Endothelial cell of hepatic sinusoid (primary cell): ENCODE measurements around the gene SIVA1.

Experiments used
- in situ Hi-C: cut with HindIII; loops from 2 replicates; pipeline ENCODE4 v1.10.0; 2017; ENCODE audit warnings: low sequenced_read_pairs

Gene SIVA1

DNA sequence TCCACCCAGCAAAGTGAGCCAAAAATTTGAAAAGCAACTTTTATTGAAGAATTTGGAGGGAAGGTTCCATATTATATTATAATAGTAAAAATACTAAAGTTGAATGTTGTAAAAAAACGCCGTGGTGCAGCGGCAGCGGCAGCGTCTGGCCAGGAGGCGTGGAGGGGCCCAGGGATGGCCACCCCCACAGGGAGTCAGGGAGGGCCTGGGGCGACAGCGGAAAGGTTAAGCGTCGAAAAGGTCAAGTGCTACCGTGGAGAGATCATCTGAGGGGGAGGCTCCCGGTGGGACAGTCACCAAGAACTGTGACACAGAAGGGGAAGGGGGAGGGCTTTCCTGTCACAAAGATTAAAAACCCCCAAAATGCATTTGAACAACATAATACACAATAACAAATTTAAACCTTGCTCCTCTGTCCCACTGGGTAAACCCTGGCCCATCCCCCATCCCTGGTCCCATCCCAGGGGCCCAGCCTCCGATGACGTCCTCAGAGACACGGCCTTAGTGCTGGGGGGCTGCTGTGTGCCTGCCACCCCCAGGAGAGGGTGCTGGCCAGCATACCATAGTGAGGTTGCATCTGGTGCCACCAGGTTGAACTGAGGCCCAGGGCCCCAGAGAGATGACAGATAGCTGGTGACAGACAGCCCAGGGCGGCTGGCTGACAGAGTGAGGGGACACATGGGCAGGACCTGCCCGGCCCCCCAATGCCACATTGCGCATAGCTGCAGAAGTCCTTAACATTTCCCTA, 16.6 kb downstream of the SIVA1 start:
- in situ Hi-C loops = loop anchor here (5.0 to 10.0 kb wide), 2 partner anchors 168 to 355 kb away; no protein-coding TSS in a partner anchor

DNA sequence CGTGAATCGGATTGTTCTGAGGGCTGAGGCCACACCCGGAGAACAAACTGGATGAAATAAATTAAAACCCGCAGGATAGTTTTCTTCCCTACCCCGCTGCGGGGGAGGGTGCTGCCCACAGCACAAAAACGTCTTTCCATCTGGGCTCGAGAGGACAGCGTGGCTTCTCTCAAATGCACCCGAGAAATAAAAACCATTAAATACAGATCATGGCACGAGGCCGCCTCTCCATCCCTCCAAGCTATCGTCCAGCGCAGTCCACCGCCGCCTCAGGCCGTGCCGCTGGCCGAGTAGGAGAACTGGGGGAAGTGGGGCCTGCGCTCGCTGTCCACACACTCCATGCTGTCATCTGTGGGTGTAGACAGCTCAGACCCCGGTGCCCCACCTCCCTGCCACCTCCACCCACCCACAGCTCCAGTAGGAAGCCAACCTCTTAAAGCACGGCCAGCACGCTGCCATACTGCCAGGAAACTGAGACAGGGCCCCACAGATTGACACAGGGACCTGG, 17.2 kb downstream of the SIVA1 start:
- in situ Hi-C loops = loop anchor here (5.0 to 10.0 kb wide), 2 partner anchors 167 to 355 kb away; no protein-coding TSS in a partner anchor

GRCh38 chr14:104770851-104771272, 17.9 kb downstream of the SIVA1 start:
- in situ Hi-C loops = loop anchor here (5.0 to 10.0 kb wide), 2 partner anchors 166 to 354 kb away; no protein-coding TSS in a partner anchor

DNA sequence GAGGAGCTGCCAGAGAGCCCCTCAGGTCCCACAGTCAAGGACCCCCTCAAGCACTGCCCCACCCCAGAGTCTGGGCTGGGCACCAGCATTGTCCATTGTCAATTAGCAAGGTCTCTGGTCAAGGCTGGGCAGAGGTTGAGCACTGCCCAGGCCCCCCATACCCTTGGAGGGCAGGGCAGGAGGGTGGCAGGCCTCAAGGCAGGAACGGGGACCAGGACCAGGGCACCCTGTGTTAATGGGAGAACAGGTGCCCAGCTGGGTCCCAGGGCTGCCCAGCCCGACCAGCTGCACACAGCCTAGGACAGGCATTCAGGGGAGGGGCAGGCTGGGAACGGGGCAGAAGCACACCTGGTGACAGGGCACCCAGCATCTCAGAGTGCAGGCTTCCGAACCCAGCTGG, 18.4 kb downstream of the SIVA1 start:
- in situ Hi-C loops = loop anchor here (5.0 to 10.0 kb wide), 2 partner anchors 166 to 353 kb away; no protein-coding TSS in a partner anchor

GRCh38 chr14:104771918-104772706, 19.2 kb downstream of the SIVA1 start:
- in situ Hi-C loops = loop anchor here (5.0 to 10.0 kb wide), 2 partner anchors 165 to 353 kb away; no protein-coding TSS in a partner anchor

DNA sequence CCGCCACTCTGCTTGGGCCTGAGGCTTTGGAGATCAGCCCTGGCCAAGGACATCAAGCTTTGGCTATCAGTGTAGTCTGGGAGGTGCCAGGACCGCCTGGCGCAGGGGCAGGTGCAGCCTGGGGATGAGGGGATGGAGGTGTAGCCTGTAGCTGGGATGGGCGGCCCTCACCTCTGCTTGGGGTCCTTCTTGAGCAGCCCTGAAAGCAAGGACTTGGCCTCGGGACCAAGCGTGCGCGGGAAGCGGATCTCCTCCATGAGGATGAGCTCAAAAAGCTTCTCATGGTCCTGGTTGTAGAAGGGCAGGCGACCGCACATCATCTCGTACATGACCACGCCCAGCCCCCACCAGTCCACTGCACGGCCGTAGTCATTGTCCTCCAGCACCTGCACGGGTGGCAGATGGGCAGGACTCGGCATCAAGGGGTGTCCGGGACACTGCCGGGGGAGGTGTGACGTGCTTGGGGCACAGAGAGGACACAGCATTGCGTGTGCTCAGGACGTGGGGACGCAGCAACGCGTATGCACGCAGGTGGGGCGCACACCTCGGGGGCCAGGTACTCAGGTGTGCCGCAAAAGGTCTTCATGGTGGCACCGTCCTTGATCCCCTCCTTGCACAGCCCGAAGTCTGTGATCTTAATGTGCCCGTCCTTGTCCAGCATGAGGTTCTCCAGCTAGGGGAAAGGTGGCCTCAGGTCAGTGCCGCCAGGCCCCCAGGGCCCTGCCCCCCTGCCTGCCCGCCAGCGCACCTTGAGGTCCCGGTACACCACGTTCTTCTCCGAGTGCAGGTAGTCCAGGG, 20.0 kb downstream of the SIVA1 start:
- in situ Hi-C loops = loop anchor here (5.0 to 10.0 kb wide), 2 partner anchors 164 to 352 kb away; no protein-coding TSS in a partner anchor

- in situ Hi-C loops = loop anchor here (5.0 to 10.0 kb wide), 2 partner anchors 164 to 351 kb away; no protein-coding TSS in a partner anchor
Measured at GRCh38 chr14:104773505-104774452, 20.8 kb downstream of the SIVA1 start.

DNA sequence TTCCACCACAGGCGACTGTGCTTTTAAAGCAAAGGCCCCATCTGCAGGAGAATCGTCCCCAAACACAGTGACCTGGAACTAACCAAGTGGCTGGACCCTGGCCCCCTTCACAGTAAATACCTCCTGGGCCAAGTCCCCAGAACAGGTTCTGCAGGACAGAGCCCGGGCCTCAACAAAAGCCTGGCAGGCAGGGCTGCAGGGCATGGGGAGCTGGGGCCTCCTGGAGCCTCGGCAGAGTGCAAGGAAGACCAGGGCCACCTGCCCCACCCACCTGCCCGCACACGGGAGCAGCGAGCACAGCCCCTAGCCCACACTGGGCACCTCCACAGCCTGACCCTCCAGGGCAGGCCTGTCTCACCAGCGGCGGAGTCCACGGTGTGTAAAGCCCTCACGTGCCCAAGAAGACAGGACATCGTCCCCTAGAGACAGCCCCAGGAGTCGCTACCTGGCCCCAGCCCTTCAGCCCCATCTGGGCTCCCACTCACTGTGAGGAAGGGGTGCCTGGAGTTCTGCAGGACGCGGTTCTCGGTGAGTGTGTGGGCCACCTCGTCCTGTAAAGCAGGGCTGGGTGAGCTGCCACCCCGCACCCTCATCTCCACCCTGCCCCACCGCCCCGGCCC, 21.6 kb downstream of the SIVA1 start:
- in situ Hi-C loops = loop anchor here (5.0 to 10.0 kb wide), 3 partner anchors 53 to 350 kb away; no protein-coding TSS in a partner anchor

GRCh38 chr14:104775073-104775489, 22.1 kb downstream of the SIVA1 start:
- in situ Hi-C loops = loop anchor here (5.0 to 10.0 kb wide), 2 partner anchors 52 to 350 kb away; no protein-coding TSS in a partner anchor

DNA sequence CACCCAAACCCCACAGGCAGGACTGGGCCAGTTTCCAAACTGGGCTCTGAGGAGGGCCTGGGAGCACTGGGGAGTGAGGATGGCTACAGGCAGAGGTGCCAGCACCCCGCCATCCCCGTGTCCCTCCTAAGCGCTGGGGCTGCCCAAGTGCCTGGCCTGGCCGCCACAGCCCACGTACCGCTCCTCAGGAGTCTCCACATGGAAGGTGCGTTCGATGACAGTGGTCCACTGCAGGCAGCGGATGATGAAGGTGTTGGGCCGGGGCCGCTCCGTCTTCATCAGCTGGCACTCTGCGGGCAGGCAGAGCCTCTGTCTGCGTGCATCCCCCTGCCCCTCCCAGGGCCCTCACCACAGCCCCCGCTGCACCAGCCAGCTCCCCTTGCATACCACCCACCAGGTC, 23.5 kb downstream of the SIVA1 start:
- in situ Hi-C loops = loop anchor here (5.0 to 10.0 kb wide), 2 partner anchors 51 to 348 kb away; no protein-coding TSS in a partner anchor

DNA sequence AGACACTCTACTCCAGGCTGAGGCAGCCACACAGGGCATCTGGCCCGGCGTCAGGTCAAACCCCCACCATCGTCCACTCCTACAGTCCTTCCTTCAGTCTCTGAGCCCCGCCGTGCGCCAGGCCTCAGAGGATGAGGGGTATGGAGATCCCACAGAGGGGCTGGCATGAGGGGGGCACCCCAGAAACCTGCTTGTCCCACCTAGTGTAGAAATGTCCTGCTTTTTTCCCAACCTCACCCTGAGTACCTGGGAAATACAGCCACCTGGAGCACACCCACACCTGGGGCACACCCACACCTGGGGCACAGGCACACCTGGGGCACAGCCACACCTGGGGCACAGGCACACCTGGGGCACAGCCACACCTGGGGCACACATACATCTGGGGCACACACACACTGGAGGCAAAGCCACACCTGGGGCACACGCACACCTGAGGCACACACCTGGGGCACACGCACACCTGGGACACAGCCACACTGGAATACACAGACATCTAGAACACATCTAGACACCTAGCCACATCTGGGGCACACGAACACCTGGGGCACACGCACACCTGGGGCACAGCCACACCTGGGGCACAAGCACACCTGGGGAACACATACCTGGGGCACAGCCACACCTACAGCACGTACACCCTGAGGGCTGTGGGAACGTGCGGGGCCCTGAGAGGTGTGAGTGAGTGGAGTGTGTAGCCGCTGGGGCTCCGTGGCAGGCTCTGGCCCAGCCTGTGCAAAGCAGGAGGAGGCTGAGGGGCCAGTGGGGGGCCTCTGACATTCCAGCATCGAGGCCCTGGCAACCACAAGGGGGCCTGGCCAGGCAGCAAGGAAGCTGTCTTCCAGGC, 24.2 kb downstream of the SIVA1 start:
- in situ Hi-C loops = loop anchor here (5.0 to 10.0 kb wide), 2 partner anchors 50 to 348 kb away; no protein-coding TSS in a partner anchor

- in situ Hi-C loops = loop anchor here (5.0 to 10.0 kb wide), 2 partner anchors 49 to 347 kb away; no protein-coding TSS in a partner anchor
Measured at GRCh38 chr14:104777808-104778249, 24.9 kb downstream of the SIVA1 start.

DNA sequence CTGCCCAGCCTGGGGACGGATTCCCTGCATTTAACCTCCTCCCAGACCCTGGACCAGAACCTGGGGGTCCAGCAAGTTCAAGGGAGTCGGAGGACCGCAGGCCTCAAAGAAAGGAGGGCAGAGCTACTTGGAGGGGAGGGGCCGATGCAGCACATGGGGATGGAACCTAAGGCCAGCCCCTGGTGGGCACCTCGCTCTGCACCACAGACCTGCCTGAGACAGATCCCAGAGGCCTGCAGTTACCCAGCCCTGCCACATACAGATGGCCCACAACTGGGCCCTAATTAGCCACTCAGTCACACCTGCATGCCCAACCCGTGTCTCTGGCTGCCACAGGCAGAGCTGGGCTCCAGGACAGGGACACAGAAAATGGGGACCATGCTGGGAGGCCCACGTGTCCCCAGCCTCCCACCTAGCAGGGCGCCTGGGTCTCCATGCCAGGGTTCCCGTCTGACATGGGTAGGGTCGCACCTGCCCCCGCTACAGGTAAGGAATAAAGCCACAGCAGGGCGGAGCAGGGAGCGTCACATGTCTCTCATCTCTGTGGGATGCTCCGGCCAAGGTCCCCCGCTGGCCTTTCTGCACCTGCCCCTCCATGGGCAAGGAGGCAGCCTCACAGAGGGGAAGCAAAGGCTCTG, 25.9 kb downstream of the SIVA1 start:
- in situ Hi-C loops = loop anchor here (5.0 to 10.0 kb wide), 2 partner anchors 48 to 346 kb away; no protein-coding TSS in a partner anchor

GRCh38 chr14:104779776-104780512, 27.0 kb downstream of the SIVA1 start:
- in situ Hi-C loops = loop anchor here (5.0 to 10.0 kb wide), 2 partner anchors 47 to 345 kb away; no protein-coding TSS in a partner anchor

- in situ Hi-C loops = no loop called here
Measured at GRCh38 chr14:104780513-104781030, 27.6 kb downstream of the SIVA1 start.
